Fibroblast of mammary gland (primary cell): ENCODE data around the gene NEK7.
"Not testable (repeated sequence)": the region's sequence is repeated elsewhere in the genome, so short reads cannot be mapped to it uniquely, and the experiment has no call there.

Source experiments
- DNase-seq: peaks from one replicate; pipeline ENCODE4 v3.0.0-alpha.2; 2010; ENCODE audit warnings: low read depth
- H3K4me3 ChIP-seq: 2 replicates; pipeline ENCODE4 v1.5.1; 2011; ENCODE audit warnings: low read depth, mild to moderate bottlenecking, low read length, moderate library complexity; ENCODE audit not compliant: control insufficient read depth
- TF ChIP-seq, protein P1 (sequence below): conservative IDR thresholded peaks from 2 replicates; pipeline ENCODE4 v1.5.1; 2011; ENCODE audit warnings: low read depth, low read length, inconsistent platforms; ENCODE audit not compliant: control insufficient read depth, insufficient read depth

The NEK7 gene

DNA sequence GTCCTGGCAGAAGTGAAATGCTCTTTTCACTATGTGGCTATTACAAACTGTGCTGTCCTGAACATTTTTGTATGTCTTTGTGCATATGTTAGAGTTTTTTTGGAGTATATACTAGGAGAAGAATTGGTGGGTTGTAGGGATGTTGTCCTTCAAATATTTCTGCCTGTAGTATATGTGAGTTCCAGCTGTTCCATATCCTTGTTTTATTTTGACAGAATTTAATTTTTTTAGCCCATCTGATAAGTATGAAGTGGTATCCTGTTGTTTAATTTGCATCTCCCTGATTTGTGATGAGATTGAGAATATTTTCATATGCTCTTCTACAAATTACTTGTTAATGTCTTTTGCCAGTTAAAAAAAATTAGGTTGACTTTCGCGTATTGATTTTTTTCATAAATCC is 34.3 kb downstream of the NEK7 start:
- H3K4me3 ChIP-seq = no peak overlapping the region
- DNase-seq = no peak
- TF ChIP-seq, protein P1, sequence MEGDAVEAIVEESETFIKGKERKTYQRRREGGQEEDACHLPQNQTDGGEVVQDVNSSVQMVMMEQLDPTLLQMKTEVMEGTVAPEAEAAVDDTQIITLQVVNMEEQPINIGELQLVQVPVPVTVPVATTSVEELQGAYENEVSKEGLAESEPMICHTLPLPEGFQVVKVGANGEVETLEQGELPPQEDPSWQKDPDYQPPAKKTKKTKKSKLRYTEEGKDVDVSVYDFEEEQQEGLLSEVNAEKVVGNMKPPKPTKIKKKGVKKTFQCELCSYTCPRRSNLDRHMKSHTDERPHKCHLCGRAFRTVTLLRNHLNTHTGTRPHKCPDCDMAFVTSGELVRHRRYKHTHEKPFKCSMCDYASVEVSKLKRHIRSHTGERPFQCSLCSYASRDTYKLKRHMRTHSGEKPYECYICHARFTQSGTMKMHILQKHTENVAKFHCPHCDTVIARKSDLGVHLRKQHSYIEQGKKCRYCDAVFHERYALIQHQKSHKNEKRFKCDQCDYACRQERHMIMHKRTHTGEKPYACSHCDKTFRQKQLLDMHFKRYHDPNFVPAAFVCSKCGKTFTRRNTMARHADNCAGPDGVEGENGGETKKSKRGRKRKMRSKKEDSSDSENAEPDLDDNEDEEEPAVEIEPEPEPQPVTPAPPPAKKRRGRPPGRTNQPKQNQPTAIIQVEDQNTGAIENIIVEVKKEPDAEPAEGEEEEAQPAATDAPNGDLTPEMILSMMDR = no peak

GRCh38 chr1:198193871-198194270 is 37.1 kb downstream of the NEK7 start:
- not testable (repeated sequence) for H3K4me3 ChIP-seq, DNase-seq

- TF ChIP-seq, protein P1 = no peak
- no peak for DNase-seq
- H3K4me3 ChIP-seq = no peak overlapping the region
Observed at GRCh38 chr1:198196630-198197029, 39.8 kb downstream of the NEK7 start.

- TF ChIP-seq, protein P1 = no peak
- DNase-seq = no peak
- H3K4me3 ChIP-seq = no peak overlapping the region
Observed at GRCh38 chr1:198197285-198197684, 40.5 kb downstream of the NEK7 start.

DNA sequence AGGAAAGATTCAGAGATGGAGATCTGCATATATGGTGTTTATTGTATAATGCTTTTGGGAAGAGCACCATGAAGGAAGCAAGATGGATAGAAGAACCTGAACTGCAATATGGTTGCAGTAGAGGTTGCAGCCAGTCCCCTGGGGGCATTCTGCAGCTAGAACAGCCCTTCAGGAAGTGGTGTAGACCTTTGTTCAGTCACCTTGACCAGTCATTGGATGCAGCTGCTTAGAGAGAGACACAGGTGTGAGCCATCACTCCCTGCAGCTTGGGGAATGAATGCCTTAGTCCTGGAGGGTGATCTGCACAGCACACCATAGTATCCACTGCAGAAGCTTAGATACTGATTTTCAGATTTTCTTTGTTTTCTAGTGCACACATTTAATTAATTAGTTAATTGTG is 42.3 kb downstream of the NEK7 start:
- no peak overlapping the region for H3K4me3 ChIP-seq
- TF ChIP-seq, protein P1 = no peak
- no peak for DNase-seq

- DNase-seq = no peak
- TF ChIP-seq, protein P1 = no peak
- H3K4me3 ChIP-seq = no peak overlapping the region
Observed at GRCh38 chr1:198201956-198202784, 45.4 kb downstream of the NEK7 start.

GRCh38 chr1:198203434-198203833 is 46.6 kb downstream of the NEK7 start:
- no peak for DNase-seq
- no peak overlapping the region for H3K4me3 ChIP-seq
- TF ChIP-seq, protein P1 = no peak
